OCI-LY7 (cell line): ENCODE results near the gene DNM3. TPM values are rescaled to one million over a fixed set of nuclear protein-coding genes. Genes with fewer than 3 reads are reported as not detected.

Experiments
- BruUV-seq: library from RNA; stranded (reverse); fragments of 400-500 nt; replicated peaks from 2 replicates; lab custom pipeline; 2021; lab: Mats Ljungman, UMichigan
- CTCF ChIA-PET: fragments of 300-600 bp; sonication (Branson Sonifier 250); formaldehyde crosslinking; loops from one replicate; lab custom pipeline; 2022; ENCODE audit warnings: antibody characterized with exemption; ENCODE audit not compliant: unreplicated experiment; lab: Charles Lee
- POLR2A ChIA-PET: fragments of 300-600 bp; sonication (Branson Sonifier 250); formaldehyde crosslinking; loops from one replicate; lab custom pipeline; 2022; ENCODE audit warnings: antibody characterized with exemption; lab: Charles Lee
- DNase-seq: peaks from one replicate; pipeline ENCODE4 v3.0.0-alpha.2; 2015; ENCODE audit warnings: low spot score
- H2AFZ ChIP-seq: fragments of 200-600 bp; sonication (generic), shearing (Covaris generic); 2 replicates; pipeline ENCODE4 v1.6.1; 2014; ENCODE audit warnings: mild to moderate bottlenecking, antibody characterized with exemption, low read length, moderate library complexity
- H3K27ac ChIP-seq: fragments of 200-600 bp; sonication (generic); 2 replicates; pipeline ENCODE4 v1.5.1; 2014; ENCODE audit warnings: mixed run types, low read depth, mild to moderate bottlenecking, moderate library complexity, low read length, inconsistent platforms; ENCODE audit not compliant: poor library complexity, severe bottlenecking
- H3K36me3 ChIP-seq: fragments of 200-600 bp; sonication (generic); 2 replicates; pipeline ENCODE4 v1.6.1; 2014; ENCODE audit warnings: mild to moderate bottlenecking, antibody characterized with exemption, low read length, moderate library complexity, mixed read lengths; ENCODE audit not compliant: insufficient read depth
- H3K4me1 ChIP-seq: fragments of 200-600 bp; sonication (generic); 2 replicates; pipeline ENCODE4 v1.5.1; 2014; ENCODE audit warnings: mild to moderate bottlenecking, low read length; ENCODE audit not compliant: insufficient read depth, poor library complexity, severe bottlenecking
- H3K4me2 ChIP-seq: fragments of 200-600 bp; sonication (generic); 2 replicates; pipeline ENCODE4 v1.6.1; 2014; ENCODE audit warnings: mild to moderate bottlenecking, low read length
- H3K4me3 ChIP-seq: fragments of 200-600 bp; sonication (generic); 2 replicates; pipeline ENCODE4 v1.5.1; 2014; ENCODE audit warnings: mild to moderate bottlenecking, low read depth, low read length; ENCODE audit not compliant: poor library complexity, severe bottlenecking
- H3K79me2 ChIP-seq: fragments of 200-600 bp; sonication (generic); 2 replicates; pipeline ENCODE4 v1.6.1; 2016; ENCODE audit warnings: low read depth, mild to moderate bottlenecking, low read length, moderate library complexity, mixed read lengths; ENCODE audit not compliant: insufficient read depth
- H3K9me2 ChIP-seq: fragments of 200-600 bp; sonication (generic); 2 replicates; pipeline ENCODE4 v1.6.1; 2016; ENCODE audit warnings: mild to moderate bottlenecking, low read length, mixed read lengths; ENCODE audit not compliant: insufficient read depth
- H3K9me3 ChIP-seq: fragments of 200-600 bp; sonication (generic); 2 replicates; pipeline ENCODE4 v1.6.1; 2014; ENCODE audit warnings: mild to moderate bottlenecking, mixed run types, low read length, mixed read lengths
- H4K20me1 ChIP-seq: fragments of 200-600 bp; sonication (generic); 2 replicates; pipeline ENCODE4 v1.6.1; 2014; ENCODE audit warnings: mild to moderate bottlenecking, antibody characterized with exemption, low read length, moderate library complexity, mixed read lengths; ENCODE audit not compliant: insufficient read depth
- CTCF ChIP-seq: fragments of 200-600 bp; sonication (generic); conservative IDR thresholded peaks from 2 replicates; pipeline ENCODE4 v1.5.1; 2014; ENCODE audit warnings: mild to moderate bottlenecking, antibody characterized with exemption, low read length, moderate library complexity, mixed read lengths
- EZH2phosphoT487 ChIP-seq: fragments of 200-600 bp; sonication (generic); IDR thresholded peaks from 2 replicates; pipeline ENCODE4 v1.6.1; 2018; ENCODE audit warnings: low read depth, borderline replicate concordance, mild to moderate bottlenecking, mixed run types, antibody characterized with exemption, low read length, moderate library complexity, mixed read lengths
- intact Hi-C: fragments of 100-400 bp; cut with micrococcal nuclease; formaldehyde crosslinking; loops from one replicate; pipeline ENCODE4 v1.10.0; 2022; ENCODE audit not compliant: unreplicated experiment
- total RNA-seq, 2 experiments: library from RNA; depleted of rRNA in 1 of 2; stranded (reverse); fragments of >200 nt in 1 of 2; shearing (Covaris generic) in 1 of 2; gene quantifications; 2 replicates each; pipeline ENCODE4 v1.2.3, GENCODE V29; 2014 to 2022

DNM3 gene
- total RNA-seq, 2 experiments from 2014 or later: 0.47 to 0.61 TPM

- no peak overlapping the region for H3K4me2 ChIP-seq
- no peaks in the 10 kb centered on the region for H4K20me1 ChIP-seq
- no TSS peak for BruUV-seq
- CTCF ChIA-PET: no interaction called here
- no peaks in the 10 kb centered on the region for H3K9me3 ChIP-seq
- H3K27ac ChIP-seq: no peak overlapping the region
- TF ChIP-seq EZH2phosphoT487 (no peak), CTCF (no peak)
- H3K4me1 ChIP-seq: no peaks in the 10 kb centered on the region
- H3K36me3 ChIP-seq: no peaks in the 10 kb centered on the region
- intact Hi-C loops: no loop called here
- H2AFZ ChIP-seq: no peak overlapping the region
- no peak overlapping the region for H3K4me3 ChIP-seq
- no peak for DNase-seq
- POLR2A ChIA-PET: no interaction called here
- H3K9me2 ChIP-seq: no peaks in the 10 kb centered on the region
- H3K79me2 ChIP-seq: no peaks in the 10 kb centered on the region
Observed at GRCh38 chr1:172167796-172168596, 326.7 kb downstream of the DNM3 start.

- intact Hi-C loops: no loop called here
- POLR2A ChIA-PET: no interaction called here
- no TSS peak for BruUV-seq
- H2AFZ ChIP-seq: no peak overlapping the region
- H4K20me1 ChIP-seq: no peaks in the 10 kb centered on the region
- no peak overlapping the region for H3K4me3 ChIP-seq
- no peak overlapping the region for H3K4me2 ChIP-seq
- H3K27ac ChIP-seq: no peak overlapping the region
- no peaks in the 10 kb centered on the region for H3K9me2 ChIP-seq
- H3K4me1 ChIP-seq: no peaks in the 10 kb centered on the region
- H3K36me3 ChIP-seq: no peaks in the 10 kb centered on the region
- no peaks in the 10 kb centered on the region for H3K9me3 ChIP-seq
- DNase-seq: no peak
- CTCF ChIA-PET: no interaction called here
- TF ChIP-seq CTCF: no peak
- TF ChIP-seq EZH2phosphoT487: no peak
- H3K79me2 ChIP-seq: no peaks in the 10 kb centered on the region
Observed at GRCh38 chr1:172168597-172168872, 327.2 kb downstream of the DNM3 start.

- H3K9me2 ChIP-seq: 0 out of 2 replicates have a peak, but pooled peaks cover 3% of the 10 kb centered on the region
- H3K4me2 ChIP-seq: no peak overlapping the region
- no peaks in the 10 kb centered on the region for H3K79me2 ChIP-seq
- no peaks in the 10 kb centered on the region for H4K20me1 ChIP-seq
- H3K4me1 ChIP-seq: no peaks in the 10 kb centered on the region
- ChIA-PET CTCF (interaction anchor here (0.6 kb wide), 1 partner anchor 229 kb away, joined by 3 read pairs; no protein-coding TSS in a partner anchor), POLR2A (interaction anchor here (0.9 kb wide), 1 partner anchor 11 kb away, joined by 4 read pairs; no protein-coding TSS in a partner anchor)
- no TSS peak for BruUV-seq
- H3K4me3 ChIP-seq: no peak overlapping the region
- no peaks in the 10 kb centered on the region for H3K9me3 ChIP-seq
- no peak overlapping the region for H3K27ac ChIP-seq
- DNase-seq: no peak
- TF ChIP-seq CTCF (no peak), EZH2phosphoT487 (no peak)
- no peaks in the 10 kb centered on the region for H3K36me3 ChIP-seq
- H2AFZ ChIP-seq: no peak overlapping the region
- intact Hi-C loops: no loop called here
Observed at GRCh38 chr1:172169836-172170235, 328.5 kb downstream of the DNM3 start.
